ENCODE measurements around the gene PKP3. TPM values are rescaled to one million over a fixed set of nuclear protein-coding genes. Genes with fewer than 3 reads are reported as not detected.

PKP3 gene
- polyA plus RNA-seq, 1 donor (not counting 4 experiments of a cell fraction or from before 2014, with no cell fraction given): 125 TPM

DNA sequence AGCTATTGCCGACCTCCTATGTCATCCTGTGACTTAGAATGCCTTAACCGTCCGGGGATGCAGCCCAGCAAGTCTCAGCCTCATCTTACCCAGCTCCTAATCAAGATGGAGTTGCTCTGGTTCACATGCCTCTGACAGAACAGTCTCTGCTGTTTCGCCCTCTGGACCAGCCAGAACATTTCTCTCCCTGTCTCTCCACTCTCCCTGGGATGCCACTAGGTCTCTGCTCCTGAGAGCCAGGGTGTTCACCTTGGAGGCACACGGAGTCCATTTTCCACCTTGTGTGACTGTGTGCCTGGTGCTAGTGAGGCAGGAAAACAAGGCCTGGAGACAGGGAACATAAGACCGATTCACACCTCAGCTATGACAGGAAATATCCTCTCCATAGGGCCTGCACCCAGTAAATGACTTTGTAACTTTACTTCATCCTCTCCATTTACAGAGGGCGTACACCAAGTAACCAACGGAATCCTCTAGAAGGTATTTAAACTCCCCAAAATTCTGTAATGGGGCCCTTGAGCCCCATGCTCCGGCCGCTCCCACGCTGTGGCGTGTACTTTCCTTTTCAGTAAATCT, 41.5 kb upstream of the PKP3 start:
- dilution Hi-C loops (cut with MboI; ENCODE audit: extremely low pct_ligation_motif_present, low sequenced_read_pairs): no loop called here
- FAIRE-seq (no peak), DNase-seq (ENCODE audit: low read depth, low spot score) (no peak)
- no peaks in the 10 kb centered on the region for H3K27me3 ChIP-seq (ENCODE audit: control insufficient read depth, extremely low read depth, insufficient read depth, low read length)
- no peaks in the 10 kb centered on the region for H3K9me3 ChIP-seq (ENCODE audit: control insufficient read depth, low read depth, low read length)
- TF ChIP-seq CTCF (optimal IDR thresholded peaks at IDR 0.05 in 1 of 3, IDR thresholded peaks at IDR 0.05 in 1 of 3, conservative IDR thresholded peaks at IDR 0.05 in 1 of 3; ENCODE audit: extremely low read depth in 1 of 3, insufficient read depth in 2 of 3, low read length in 3 of 3): no peak
- no peak for TF ChIP-seq EZH2 (IDR thresholded peaks at IDR 0.05; ENCODE audit: low read length)
- no peak overlapping the region for H3K27ac ChIP-seq (ENCODE audit: control insufficient read depth, insufficient read depth, low read length)
- H3K4me2 ChIP-seq (ENCODE audit: control insufficient read depth, extremely low read depth, insufficient read depth, low read depth, low read length): no peak overlapping the region
- H4K20me1 ChIP-seq (ENCODE audit: control insufficient read depth, extremely low read depth, insufficient read depth, low read length): no peaks in the 10 kb centered on the region
- H3K9me1 ChIP-seq (ENCODE audit: control insufficient read depth, extremely low read depth, insufficient read depth, low read length): no peaks in the 10 kb centered on the region
- no peak overlapping the region for H3K9ac ChIP-seq (ENCODE audit: control insufficient read depth, extremely low read depth, insufficient read depth, low read length)
- no peak overlapping the region for H2AFZ ChIP-seq (ENCODE audit: control insufficient read depth, low read length)
- H3K4me1 ChIP-seq (ENCODE audit: control insufficient read depth, extremely low read depth, insufficient read depth, low read length): peaks cover 26% of the 10 kb centered on the region
- no peak overlapping the region for H3K4me3 ChIP-seq (ENCODE audit: control insufficient read depth in 2 of 3, extremely low read depth in 1 of 3, insufficient read depth in 2 of 3, low read depth in 1 of 3, low read length in 3 of 3)
- H3K36me3 ChIP-seq (ENCODE audit: control insufficient read depth in 2 of 2, extremely low read depth in 1 of 2, insufficient read depth in 2 of 2, low read length in 2 of 2): no peaks in the 10 kb centered on the region
- no peaks in the 10 kb centered on the region for H3K79me2 ChIP-seq (ENCODE audit: control insufficient read depth, insufficient read depth, low read length)

- Histone ChIP-seq H3K9me1 (ENCODE audit: control insufficient read depth, extremely low read depth, insufficient read depth, low read length) (no peaks in the 10 kb centered on the region), H3K4me3 (ENCODE audit: control insufficient read depth in 2 of 3, extremely low read depth in 1 of 3, insufficient read depth in 2 of 3, low read depth in 1 of 3, low read length in 3 of 3) (no peak overlapping the region), H3K79me2 (ENCODE audit: control insufficient read depth, insufficient read depth, low read length) (no peaks in the 10 kb centered on the region), H3K27ac (ENCODE audit: control insufficient read depth, insufficient read depth, low read length) (no peak overlapping the region), H3K9me3 (ENCODE audit: control insufficient read depth, low read depth, low read length) (no peaks in the 10 kb centered on the region), H3K4me1 (ENCODE audit: control insufficient read depth, extremely low read depth, insufficient read depth, low read length) (peaks cover 26% of the 10 kb centered on the region), H3K36me3 (ENCODE audit: control insufficient read depth in 2 of 2, extremely low read depth in 1 of 2, insufficient read depth in 2 of 2, low read length in 2 of 2) (no peaks in the 10 kb centered on the region), H2AFZ (ENCODE audit: control insufficient read depth, low read length) (peak overlapping the region; percentile 70), H3K27me3 (ENCODE audit: control insufficient read depth, extremely low read depth, insufficient read depth, low read length) (no peaks in the 10 kb centered on the region), H3K9ac (ENCODE audit: control insufficient read depth, extremely low read depth, insufficient read depth, low read length) (no peak overlapping the region), H3K4me2 (ENCODE audit: control insufficient read depth, extremely low read depth, insufficient read depth, low read depth, low read length) (no peak overlapping the region), H4K20me1 (ENCODE audit: control insufficient read depth, extremely low read depth, insufficient read depth, low read length) (no peaks in the 10 kb centered on the region)
- no peak for DNase-seq (ENCODE audit: low read depth, low spot score)
- TF ChIP-seq CTCF (optimal IDR thresholded peaks at IDR 0.05 in 1 of 3, IDR thresholded peaks at IDR 0.05 in 1 of 3, conservative IDR thresholded peaks at IDR 0.05 in 1 of 3; ENCODE audit: extremely low read depth in 1 of 3, insufficient read depth in 2 of 3, low read length in 3 of 3): no peak
- no peak for TF ChIP-seq EZH2 (IDR thresholded peaks at IDR 0.05; ENCODE audit: low read length)
- dilution Hi-C loops (cut with MboI; ENCODE audit: extremely low pct_ligation_motif_present, low sequenced_read_pairs): no loop called here
- FAIRE-seq: no peak
Measured at GRCh38 chr11:353179-353873, 40.7 kb upstream of the PKP3 start.
